ENCODE data around the gene COL6A3.

The COL6A3 gene

DNA sequence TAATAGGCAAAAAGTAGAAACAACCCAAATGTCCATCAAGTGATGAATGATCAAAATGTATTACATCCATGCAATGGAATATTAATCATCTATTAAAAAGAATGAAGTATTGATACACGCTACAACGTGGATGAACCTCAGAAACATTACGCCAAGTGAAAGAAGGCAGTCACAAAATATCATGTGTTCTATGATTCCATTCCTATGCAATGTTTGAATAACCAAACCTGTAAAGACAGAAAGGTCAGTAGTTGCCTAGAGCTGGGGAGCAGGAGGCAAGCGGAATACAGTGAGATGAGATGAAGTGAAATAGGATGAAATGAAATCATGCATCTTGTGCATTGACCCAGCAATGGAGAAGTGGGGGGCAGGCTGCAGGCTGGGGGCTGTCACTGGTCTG, 17.9 kb upstream of the COL6A3 start:
- no peaks in the 10 kb centered on the region for H3K27me3 ChIP-seq (ENCODE audit: insufficient read depth, poor library complexity, severe bottlenecking)
- no peak overlapping the region for H3K4me3 ChIP-seq (ENCODE audit: severe bottlenecking)
- H3K36me3 ChIP-seq (ENCODE audit: low read depth), result no peaks in the 10 kb centered on the region
- DNase-seq (ENCODE audit: low spot score) (no peak), ATAC-seq (ENCODE audit: low read depth) (no peak)
- peaks cover 29% of the 10 kb centered on the region for H3K4me1 ChIP-seq (ENCODE audit: insufficient read depth, poor library complexity, severe bottlenecking)
- TF ChIP-seq, protein P1, sequence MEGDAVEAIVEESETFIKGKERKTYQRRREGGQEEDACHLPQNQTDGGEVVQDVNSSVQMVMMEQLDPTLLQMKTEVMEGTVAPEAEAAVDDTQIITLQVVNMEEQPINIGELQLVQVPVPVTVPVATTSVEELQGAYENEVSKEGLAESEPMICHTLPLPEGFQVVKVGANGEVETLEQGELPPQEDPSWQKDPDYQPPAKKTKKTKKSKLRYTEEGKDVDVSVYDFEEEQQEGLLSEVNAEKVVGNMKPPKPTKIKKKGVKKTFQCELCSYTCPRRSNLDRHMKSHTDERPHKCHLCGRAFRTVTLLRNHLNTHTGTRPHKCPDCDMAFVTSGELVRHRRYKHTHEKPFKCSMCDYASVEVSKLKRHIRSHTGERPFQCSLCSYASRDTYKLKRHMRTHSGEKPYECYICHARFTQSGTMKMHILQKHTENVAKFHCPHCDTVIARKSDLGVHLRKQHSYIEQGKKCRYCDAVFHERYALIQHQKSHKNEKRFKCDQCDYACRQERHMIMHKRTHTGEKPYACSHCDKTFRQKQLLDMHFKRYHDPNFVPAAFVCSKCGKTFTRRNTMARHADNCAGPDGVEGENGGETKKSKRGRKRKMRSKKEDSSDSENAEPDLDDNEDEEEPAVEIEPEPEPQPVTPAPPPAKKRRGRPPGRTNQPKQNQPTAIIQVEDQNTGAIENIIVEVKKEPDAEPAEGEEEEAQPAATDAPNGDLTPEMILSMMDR (IDR thresholded peaks at IDR 0.05; ENCODE audit: poor library complexity, severe bottlenecking), result no peak
- H3K9me3 ChIP-seq (ENCODE audit: severe bottlenecking), result no peaks in the 10 kb centered on the region
- peak overlapping the region; percentile 94 for H3K27ac ChIP-seq (ENCODE audit: poor library complexity, severe bottlenecking)

DNA sequence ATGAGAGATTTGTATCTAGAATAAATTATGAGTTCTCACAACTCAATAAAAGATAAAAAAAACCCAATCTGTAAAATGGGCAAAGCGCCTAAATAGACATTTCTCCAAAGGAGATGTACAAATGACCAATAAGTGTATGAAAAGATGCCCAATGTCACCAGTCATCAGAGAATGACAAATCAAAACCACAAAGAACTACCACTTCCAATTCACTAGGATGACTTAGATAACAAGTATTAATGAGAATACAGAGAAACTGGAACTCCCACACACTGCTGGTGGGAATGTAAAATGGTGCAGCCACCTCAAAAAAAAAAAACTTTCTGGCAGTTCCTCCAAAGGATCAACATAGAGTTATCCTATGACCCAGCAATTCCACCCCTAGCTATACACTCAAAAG, 17.4 kb upstream of the COL6A3 start:
- Histone ChIP-seq H3K9me3 (ENCODE audit: severe bottlenecking) (no peaks in the 10 kb centered on the region), H3K4me1 (ENCODE audit: insufficient read depth, poor library complexity, severe bottlenecking) (peaks cover 29% of the 10 kb centered on the region), H3K4me3 (ENCODE audit: severe bottlenecking) (no peak overlapping the region), H3K36me3 (ENCODE audit: low read depth) (no peaks in the 10 kb centered on the region), H3K27me3 (ENCODE audit: insufficient read depth, poor library complexity, severe bottlenecking) (no peaks in the 10 kb centered on the region), H3K27ac (ENCODE audit: poor library complexity, severe bottlenecking) (peak overlapping the region; percentile 94)
- ATAC-seq (ENCODE audit: low read depth) (no peak), DNase-seq (ENCODE audit: low spot score) (no peak)
- TF ChIP-seq, protein P1 (IDR thresholded peaks at IDR 0.05; ENCODE audit: poor library complexity, severe bottlenecking), result no peak

DNA sequence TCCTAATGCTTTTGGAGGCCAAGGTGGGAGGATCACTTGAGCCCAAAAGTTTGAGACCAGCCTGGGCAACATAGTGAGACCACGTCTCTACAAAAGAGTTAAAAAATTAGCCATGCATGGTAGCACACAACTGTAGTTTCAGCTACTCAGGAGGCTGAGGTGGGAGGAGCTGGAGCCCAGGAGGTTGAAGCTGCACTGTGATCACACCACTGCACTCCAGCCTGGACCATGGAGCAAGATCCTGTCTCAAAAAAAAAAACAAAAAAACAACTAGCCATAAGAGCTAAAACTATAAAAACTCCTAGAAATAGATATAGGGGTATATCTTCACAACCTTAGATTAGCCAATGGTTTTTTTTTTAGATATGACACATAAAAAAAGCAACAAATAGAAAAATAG, 16.9 kb upstream of the COL6A3 start:
- no peaks in the 10 kb centered on the region for H3K36me3 ChIP-seq (ENCODE audit: low read depth)
- H3K27ac ChIP-seq (ENCODE audit: poor library complexity, severe bottlenecking), result peak overlapping the region; percentile 94

DNA sequence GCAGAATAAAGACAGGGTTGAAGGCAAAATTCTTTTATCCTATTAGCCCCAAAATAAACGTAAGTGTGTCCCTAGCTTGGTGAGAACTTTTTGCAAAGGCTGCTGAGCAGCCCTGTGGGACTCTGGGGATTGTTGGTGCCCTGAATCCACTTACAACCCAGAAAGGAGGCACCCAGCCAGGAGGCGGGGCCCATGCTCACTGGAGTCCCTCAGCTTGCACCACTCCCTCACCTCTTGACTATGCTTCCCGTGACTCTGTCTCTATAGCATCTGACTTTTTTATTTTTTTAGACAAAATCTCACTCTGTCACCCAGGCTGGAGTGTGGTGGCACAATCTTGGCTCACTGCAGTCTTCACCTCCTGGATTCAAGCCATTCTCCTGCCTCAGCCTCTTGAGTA, 15.8 kb upstream of the COL6A3 start:
- ATAC-seq (ENCODE audit: low read depth), result no peak
- Histone ChIP-seq H3K4me1 (ENCODE audit: insufficient read depth, poor library complexity, severe bottlenecking) (peaks cover 28% of the 10 kb centered on the region), H3K27ac (ENCODE audit: poor library complexity, severe bottlenecking) (no peak overlapping the region), H3K9me3 (ENCODE audit: severe bottlenecking) (no peaks in the 10 kb centered on the region), H3K4me3 (ENCODE audit: severe bottlenecking) (no peak overlapping the region), H3K36me3 (ENCODE audit: low read depth) (no peaks in the 10 kb centered on the region), H3K27me3 (ENCODE audit: insufficient read depth, poor library complexity, severe bottlenecking) (no peaks in the 10 kb centered on the region)
- TF ChIP-seq, protein P1 (IDR thresholded peaks at IDR 0.05; ENCODE audit: poor library complexity, severe bottlenecking), result no peak
- DNase-seq (ENCODE audit: low spot score), result no peak

More for the DNA sequence above, 16.9 kb upstream of the COL6A3 start:
- DNase-seq (ENCODE audit: low spot score) (no peak), ATAC-seq (ENCODE audit: low read depth) (no peak)
- Histone ChIP-seq H3K4me3 (ENCODE audit: severe bottlenecking) (no peak overlapping the region), H3K27me3 (ENCODE audit: insufficient read depth, poor library complexity, severe bottlenecking) (no peaks in the 10 kb centered on the region), H3K9me3 (ENCODE audit: severe bottlenecking) (no peaks in the 10 kb centered on the region), H3K4me1 (ENCODE audit: insufficient read depth, poor library complexity, severe bottlenecking) (peaks cover 29% of the 10 kb centered on the region)
- TF ChIP-seq, protein P1 (IDR thresholded peaks at IDR 0.05; ENCODE audit: poor library complexity, severe bottlenecking), result no peak

DNA sequence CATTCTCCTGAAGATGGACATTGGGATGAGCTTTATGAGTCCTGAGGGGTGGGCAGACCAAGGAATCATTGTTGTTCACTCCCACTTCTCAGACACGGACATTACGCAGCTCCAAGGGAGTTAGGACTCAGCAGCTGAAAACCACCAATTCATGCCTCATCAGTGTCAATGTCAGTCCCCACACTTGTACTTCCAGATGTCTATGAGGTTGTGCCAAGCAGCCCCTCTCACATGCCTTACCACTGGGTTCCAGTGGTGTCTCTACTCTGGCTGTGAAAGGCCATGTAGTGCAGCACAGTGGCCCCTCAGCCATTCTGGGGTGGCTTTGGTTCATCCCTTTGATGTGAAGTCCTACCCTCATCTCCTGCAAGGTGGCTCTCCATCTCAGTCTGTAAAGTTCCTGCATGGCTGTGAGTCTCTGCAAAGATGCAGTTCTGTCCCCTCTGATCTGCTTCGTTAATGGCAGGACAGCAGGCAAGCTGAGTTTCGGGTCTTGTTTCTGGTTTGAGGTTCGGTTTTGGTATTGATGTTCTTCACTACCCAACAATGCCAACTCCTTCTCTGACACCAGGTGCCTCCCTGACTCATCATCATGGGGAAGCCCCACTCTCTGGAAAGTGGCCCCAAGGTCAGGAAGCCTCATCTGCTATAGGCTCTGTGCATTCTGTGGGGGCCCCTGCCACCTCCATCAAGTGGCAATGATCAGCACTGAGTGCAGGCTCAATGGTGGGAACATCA, 14.0 kb upstream of the COL6A3 start:
- no peak for DNase-seq (ENCODE audit: low spot score)
- ATAC-seq (ENCODE audit: low read depth), result no peak
- Histone ChIP-seq H3K4me3 (ENCODE audit: severe bottlenecking) (no peak overlapping the region), H3K27me3 (ENCODE audit: insufficient read depth, poor library complexity, severe bottlenecking) (no peaks in the 10 kb centered on the region), H3K4me1 (ENCODE audit: insufficient read depth, poor library complexity, severe bottlenecking) (peaks cover 18% of the 10 kb centered on the region), H3K27ac (ENCODE audit: poor library complexity, severe bottlenecking) (no peak overlapping the region), H3K36me3 (ENCODE audit: low read depth) (no peaks in the 10 kb centered on the region), H3K9me3 (ENCODE audit: severe bottlenecking) (no peaks in the 10 kb centered on the region)
- TF ChIP-seq, protein P1 (IDR thresholded peaks at IDR 0.05; ENCODE audit: poor library complexity, severe bottlenecking), result no peak
